DMS 273 (cell line): Measurements from ENCODE around the gene CDK19.

Experiments used
- DNase-seq: peaks from one replicate; lab custom pipeline; 2025; ENCODE audit not compliant: unreplicated experiment; lab: John Stamatoyannopoulos, UW

CDK19 gene

DNA sequence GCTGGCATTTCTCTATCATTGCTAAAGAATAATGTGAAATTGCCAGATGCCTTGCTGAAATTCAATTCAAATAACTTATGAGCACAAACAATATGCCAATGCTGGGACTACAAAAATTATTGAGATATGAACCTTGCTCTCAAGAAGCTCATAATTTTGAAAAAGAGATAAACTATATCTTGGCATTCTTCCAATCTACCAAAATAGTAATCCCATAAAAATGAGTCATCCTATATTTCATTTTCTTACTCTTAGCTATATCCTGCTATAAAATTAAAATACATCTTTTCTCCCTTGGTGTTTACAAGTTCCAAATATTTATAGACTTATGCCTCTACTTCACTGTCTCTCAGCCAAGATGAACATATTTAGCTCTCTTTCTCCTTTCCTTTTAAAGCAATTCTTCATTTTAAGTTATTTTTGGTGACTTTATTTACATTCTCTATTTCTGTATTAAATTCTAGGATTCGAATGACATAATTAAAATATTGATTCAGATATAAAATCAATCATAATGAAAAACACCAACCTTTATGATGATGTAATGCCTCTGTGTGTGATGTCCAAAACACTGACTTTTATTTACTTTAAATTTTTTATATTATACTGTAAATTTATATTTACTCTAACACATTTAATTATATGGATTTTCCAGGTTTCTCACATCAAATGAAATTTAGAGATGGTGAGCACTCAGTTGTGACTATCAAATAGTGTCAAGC is 152.6 kb downstream of the CDK19 start:
- DNase-seq, result no peak

DNA sequence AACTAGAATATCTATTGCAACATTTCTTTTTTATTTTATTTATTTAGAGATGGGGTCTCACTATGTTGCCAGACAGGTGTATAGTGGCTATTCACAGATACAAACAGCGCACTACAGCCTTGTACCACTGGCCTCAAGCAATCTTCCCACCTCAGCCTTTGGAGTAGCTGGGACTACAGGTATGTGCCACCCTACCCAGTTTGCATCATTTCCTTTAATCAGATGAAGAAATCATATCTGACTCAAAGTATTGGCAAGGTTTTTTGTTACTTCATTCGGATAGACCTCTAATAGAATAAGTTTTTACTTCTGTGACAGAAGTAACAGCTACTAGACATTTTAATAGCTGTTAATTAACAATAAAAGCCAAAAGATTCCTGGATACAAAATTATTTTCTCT is 153.9 kb downstream of the CDK19 start:
- DNase-seq, result no peak

DNA sequence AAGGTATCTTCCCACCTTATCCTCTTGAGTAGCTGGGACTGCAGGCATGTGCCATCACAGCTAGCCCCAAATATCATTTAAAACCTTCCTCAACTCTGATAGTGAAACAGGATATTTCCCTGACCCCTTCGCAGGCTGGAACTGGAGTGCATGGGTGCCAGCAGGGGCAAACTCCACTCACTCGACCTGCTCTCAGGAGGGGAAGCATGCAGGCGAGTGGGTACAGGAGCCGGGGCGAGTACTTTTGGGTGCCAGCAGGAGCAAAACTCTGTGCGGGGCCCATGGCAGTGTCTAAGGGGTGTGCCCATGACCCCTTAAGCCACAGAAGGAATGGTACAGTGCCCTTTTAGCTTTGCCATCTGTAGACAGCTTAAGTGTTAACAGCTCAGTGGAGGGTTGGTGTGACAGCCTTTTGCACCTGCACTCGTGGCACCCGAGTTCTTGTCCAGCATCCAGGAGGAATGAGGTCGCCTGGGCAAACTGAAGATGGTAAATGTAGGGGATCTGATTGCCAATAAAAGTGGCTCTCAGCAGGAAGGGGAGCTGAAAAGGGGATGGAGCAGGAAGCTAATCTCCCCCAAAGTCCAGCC is 155.1 kb downstream of the CDK19 start:
- no peak for DNase-seq

DNA sequence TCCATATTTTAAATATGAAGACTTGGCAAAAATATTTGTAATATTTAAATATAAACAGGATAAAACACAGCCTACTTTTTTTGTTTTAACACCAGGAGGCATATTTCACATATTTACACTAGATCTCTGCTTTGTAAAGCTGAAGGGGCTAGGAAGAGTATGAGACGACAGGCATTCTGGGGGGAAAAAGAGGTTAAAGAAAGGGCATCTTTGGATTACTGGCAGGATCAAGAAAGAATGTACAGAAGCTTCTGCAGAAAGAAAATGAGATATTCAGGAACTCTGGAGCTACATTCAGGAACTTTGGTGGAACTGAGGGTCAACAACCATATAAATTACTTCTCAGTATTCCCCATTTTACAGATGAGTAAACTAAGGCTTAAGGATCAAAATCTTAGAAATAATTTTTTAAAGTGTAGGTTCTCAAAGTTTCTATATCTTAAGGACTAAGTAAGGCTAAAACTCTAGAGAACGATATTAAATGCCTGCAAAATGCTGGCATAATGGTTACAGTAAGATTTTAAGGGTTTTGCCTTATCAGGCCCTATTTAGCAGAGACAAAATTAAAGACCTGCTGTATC is 156.5 kb downstream of the CDK19 start:
- no peak for DNase-seq

DNA sequence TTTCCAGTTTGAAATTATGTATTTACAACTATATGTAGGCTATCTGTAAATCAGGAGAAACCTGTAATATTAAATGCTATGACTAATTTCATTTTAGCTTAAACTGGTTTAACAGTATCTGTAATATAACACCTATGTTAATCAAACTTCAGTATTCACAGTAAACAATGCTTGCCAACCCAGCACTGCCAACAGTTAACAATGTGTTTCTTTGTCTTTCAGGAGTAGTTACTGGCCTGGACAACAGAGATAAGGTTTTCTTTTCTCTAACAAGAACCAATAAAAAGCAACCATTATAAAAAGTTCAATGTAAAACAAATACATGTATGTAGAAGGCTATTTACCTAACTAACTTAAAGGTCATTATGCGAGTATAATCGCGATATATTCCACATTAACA is 158.8 kb downstream of the CDK19 start:
- no peak for DNase-seq

DNA sequence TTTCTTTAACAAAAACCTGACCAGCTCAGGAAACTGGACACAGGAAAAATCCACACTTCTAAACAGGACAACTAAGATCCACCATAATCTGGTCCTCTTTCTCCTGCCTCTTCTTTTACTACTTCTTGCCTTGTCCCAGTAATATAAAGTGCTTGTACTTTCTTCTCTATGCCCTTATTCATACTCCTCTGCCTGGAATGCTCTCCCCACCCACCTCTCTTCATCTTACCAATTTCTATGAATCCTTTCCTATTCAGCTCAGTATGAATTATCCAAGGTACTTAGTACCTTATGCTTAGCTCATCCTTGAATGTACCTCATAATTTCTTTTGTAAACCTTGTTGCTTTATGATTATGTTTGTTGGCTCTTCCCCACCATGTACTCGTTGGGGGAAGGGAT is 159.4 kb downstream of the CDK19 start:
- DNase-seq, result no peak

DNA sequence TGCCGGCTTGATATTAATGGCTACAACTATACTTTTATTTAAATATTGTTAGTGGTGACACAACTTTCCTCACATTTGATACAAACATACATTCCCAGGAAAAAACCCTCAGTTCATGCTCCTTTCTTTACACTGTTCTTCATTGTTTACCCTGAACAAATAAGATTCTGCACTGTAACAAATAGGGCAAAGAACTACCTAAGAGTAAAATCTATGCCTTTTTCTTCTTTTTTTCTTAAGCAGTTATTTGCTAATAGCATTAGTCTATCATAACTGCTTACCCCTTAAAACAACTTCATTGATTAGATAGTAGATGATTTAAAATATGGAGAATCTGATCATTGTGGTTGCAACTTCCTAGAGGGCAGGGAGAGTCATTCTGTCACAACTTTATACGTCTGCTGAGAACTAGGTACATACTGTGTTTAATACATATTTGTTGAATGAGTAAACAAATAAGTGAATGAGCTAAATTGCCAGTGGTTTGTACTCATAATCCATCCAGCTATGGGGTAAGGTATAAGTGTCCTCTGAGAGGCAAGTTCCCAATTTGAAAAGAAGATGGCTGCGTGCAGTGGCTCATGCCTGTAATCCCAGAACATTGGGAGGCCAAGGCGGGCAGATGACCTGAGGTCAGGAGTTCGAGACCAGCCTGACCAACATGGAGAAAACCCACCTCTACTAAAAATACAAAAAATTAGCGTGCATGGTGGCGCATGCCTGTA is 161.0 kb downstream of the CDK19 start:
- DNase-seq, result no peak

DNA sequence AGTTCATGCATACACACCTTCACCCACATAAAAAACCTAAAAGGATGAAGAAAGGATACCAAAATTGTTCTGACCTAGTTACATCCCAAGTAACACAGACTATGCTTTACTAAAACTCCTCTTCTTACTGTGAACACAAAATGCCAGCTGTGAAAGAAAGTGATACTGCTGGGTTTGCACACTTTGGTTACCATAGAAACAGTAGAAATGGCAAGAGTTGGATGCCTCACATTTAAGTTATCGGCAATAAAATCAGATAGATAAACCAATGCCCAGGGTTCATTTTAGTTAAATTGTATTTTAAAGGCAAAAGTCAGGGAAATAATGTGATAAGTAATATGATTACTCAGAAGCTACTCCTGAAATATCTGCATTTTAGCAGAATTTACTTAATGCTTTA is 161.9 kb downstream of the CDK19 start:
- DNase-seq, result peak; percentile 31

DNA sequence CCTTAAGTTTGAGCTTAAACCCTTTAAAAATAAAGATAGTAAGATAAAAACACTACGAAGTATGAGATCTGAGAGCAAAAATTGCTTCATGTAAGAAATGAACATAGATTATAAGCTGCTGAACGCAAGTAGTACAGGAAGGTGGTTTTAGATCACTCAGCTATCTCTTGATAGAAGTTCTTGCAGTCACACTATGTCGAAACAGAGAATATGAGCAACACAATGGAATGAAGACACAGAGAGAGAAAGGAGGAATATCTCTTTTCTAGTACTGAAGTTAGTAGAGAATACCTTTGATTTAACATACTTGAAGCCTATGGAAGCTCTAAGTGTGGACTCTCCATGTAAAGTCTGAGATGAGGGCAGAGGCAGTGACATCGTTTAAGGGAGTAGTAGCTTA is 162.7 kb downstream of the CDK19 start:
- no peak for DNase-seq

DNA sequence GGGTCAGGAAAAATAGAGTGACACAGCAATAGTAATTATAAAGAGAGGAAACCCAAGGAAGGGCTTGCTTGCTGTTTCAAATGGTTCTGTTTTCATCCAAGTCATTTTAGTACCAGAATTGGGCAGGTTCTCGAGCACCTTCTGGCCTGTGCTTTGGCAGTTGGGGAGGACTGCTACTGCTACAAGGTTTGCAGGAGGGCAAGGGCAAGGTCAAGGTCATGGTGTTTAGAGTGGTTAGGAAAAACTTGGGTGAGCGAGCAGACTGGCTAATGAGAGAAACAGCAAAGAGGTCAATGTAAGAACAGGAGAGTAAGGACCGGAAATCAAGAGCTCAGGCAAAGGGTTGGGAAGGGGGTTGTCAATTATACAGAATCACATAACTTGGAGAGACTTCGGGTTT is 164.5 kb downstream of the CDK19 start:
- DNase-seq, result no peak

DNA sequence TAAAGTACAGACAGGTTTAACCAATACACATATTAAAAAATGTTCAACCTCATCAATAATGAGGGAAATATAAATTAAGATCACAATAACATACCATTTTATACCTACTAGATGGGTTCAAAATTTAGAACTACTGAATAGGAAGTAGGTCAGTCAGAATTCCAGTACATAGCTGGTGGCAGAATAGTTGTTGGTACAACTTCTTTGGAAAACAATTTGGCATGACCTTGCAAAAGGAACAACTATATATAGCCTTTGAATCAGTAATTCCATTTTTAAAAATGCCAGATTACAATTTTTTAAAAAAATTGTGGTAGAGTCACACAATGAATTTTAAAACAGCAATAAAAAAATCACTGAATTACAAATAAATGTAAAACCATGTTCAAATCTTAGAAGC is 165.6 kb downstream of the CDK19 start:
- no peak for DNase-seq

DNA sequence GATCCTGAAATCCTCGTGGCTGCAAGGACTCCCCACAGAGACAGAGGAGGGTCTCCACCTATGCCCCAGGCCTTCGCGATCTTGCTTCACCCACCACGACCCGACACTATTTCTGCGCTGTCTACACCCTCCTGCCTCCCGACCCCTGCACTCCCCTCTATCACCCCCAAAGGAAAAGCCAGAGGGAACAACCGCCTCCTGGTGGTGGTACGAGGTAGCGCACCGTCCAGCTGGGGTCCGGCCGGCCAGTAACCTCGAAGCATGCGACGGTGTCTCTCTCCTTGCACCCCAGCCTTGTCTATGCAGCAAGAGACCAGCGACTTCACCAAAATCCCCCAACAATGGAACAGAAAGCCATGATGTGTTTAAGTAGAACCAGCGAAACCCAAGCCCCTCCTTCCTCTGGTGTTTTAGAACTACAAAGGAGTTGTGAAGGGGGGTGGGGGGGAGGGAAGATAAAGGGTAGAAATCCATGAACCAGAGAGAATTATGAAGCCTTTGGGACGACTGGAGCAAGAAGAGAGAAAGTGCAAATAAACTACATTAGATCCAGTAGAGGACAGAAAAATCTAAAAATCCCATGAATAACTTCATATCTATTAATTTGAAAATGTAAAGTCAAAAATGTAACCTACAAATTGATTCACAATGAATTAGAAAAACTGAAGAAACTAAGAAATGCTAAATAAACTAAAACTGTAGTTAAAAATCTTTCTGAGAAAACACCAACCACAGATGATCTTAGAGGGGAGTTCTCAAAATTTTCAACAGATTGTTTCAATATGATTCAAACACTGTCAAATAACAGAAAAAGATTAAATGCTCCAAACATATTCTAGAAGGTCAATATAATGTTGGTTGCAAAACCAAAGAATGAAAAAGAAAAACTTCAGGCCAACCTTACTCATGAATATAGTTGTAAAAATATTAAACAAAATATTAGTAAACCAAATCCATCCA is 168.0 kb downstream of the CDK19 start:
- DNase-seq, result no peak

DNA sequence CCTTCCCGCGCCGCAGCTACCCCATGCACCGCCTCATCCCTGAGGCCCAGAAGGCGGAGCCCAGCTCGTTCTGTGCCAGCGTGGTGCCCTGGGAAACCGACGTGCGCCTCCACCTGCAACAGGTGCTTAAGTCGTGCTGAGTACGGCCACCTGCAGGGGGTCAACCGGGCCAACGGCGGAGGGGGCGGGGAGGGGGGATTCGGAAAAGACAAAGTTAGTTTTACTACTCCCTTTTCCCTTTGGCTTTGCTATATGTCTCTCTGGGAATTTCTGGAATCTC is 168.9 kb downstream of the CDK19 start:
- no peak for DNase-seq

DNA sequence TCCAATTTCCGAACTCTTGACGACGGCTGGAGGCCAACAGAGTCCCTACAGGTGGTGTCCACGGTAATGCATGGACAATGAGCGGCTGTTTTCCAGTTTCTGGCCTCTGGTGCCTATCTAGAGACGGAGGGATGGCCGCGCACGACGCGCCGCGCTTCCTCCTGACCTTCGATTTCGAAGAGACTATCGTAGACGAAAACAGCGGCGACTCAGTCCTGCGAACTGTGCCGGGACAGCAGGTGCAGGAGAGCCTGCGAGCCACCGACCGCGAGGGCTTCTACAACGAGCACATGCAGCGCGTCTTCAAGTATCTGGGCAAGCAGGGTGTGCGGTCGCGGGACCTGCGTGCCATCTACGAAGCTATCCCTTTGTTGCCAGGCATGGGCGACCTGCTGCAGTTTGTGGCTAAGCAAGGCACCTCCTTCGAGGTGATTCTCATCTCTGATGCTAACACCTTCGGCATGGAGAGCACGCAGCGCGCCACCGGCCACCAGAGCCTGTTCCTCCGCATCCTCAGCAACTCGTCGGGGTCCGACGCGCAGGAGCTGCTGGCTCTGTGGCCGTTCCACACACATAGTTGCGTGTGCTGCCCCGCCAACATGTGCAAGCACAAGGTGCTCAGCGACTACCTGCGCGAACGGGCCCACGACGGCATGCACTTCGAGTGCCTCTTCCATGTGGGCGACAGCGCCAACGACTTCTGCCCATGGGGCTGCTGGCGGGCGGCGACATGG is 169.4 kb downstream of the CDK19 start:
- no peak for DNase-seq

DNA sequence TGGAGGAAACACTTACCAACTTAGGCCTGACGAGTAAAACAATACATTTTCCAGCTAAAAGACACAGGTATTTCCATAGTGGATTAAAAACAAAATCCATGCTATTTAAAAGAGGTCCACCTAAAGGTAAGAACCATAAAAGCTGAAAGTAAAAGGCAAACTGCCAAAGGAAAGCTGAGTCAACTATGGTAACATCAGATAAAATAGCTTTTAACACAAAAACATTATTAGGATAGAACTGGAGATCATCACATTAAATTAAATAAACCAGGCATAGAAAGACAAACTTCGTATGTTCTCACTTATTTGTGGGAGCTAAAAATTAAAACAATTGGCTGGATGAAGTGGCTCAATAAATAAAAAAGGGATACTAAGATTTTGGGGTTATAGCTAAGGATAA is 172.1 kb downstream of the CDK19 start:
- no peak for DNase-seq

DNA sequence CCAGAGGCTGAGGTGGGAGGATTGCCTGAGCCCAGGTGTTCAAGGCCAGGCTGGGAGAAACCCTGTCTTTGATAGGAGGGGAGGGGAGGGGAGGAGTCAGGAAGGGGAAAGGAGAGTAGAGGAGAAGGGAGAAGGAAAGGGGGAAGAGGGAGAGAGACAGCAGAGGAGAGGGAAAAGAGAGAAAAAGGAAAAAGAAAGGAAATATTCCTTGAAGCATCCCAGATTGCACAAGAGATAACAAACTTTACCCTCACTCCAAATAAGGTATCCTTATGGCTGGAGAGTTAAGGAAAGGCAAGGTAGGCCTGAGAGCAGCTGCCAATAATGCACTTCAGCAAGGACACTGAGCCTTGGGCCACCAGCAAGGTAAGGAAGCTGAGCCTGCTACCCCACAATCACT is 172.6 kb downstream of the CDK19 start:
- DNase-seq, result no peak

DNA sequence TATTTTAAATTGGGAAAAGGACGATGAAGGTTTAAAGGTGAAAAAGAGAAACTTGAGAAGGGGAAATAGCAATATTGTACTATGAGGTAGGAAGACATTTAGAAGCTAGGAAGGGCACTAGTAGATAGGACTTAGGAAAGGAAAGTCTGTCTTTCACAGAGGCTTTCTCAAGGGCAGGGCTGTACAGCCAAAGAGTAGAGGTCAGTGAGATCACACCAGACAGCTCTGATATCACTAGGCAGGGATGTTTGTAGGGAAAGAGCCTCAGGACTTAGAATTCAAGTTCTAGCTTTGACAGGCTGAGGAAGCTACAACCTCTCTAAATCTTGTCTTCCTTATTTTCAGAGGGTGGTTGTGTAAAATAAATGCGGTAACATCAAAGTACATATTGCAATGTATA is 178.5 kb downstream of the CDK19 start:
- no peak for DNase-seq

DNA sequence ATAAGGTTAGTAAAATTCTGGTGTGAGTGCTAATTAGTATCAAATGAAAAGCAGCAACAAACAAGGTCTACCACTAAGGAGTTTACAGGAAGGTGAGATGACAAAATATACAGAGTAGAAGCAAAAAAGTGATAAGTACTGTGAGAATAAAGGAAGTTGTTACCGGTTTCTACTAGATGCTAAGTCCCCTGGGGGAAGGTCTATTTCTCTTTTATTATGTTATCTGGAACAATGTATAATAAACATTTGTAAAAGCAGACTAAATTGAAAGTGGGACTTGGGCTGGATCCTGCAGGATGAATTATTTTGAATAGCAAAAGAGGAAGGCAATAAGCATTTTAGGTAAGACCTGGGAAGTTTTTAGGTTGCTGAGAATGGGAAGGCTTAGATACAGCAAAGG is 180.2 kb downstream of the CDK19 start:
- DNase-seq, result no peak

DNA sequence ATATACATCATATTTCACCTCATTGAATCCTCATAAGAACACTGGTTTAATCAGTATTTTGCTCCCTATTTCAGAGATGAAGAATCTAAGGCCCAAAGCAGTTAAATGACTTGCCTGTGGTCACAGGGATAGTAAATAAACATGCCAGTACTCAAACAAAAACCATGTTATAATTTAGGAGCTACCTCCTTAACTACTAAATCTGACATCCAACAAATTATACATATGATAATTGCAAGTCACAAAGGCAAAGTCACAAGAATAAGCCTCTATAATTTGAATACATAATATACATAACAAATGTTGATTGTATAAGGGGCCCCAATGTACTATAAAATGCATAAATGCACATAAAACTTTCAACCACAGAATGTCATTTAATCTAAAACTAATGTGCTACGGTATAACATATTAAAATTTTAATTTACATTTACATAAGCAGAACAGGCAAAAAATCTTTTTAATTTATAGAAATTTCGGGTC is 181.5 kb downstream of the CDK19 start:
- no peak for DNase-seq

DNA sequence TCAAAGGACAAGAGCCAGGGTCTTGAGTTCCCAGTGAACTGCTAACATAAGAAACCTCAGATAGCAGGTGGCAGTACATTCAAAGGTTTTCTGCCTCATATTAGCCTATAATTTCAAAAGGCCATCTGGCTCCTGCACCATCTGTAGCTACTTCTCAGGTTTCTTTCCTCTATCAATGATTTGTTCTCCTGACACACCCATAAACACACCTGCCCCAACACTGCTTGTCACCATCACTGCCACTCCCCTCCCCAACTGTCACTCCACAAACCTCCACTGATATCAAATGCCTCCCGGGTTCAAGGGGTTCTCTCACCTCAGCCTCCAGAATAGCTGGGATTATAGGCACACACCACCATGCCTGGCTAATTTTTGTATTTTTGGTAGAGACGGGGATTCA is 186.1 kb downstream of the CDK19 start:
- peak; percentile 89 for DNase-seq
